Measurements from ENCODE around the gene DEFB124. TPM values are rescaled to one million over a fixed set of nuclear protein-coding genes. Genes with fewer than 3 reads are reported as not detected.
"Not testable (repeated sequence)": the region's sequence is repeated elsewhere in the genome, so short reads cannot be mapped to it uniquely, and the experiment has no call there.

DEFB124 gene
- total RNA-seq, 4 donors from 2014 or later, result not detected

GRCh38 chr20:31449511-31450414, 25.2 kb downstream of the DEFB124 start:
- H3K4me3 ChIP-seq, result no peak overlapping the region
- 73% methylated on average over 8 of the region's 8 CpGs for WGBS
- H3K27me3 ChIP-seq, result no peaks in the 10 kb centered on the region
- DNase-seq (ENCODE audit: low spot score in 2 of 2), result no peak
- no peak for TF ChIP-seq POLR2AphosphoS5 (IDR thresholded peaks at IDR 0.05)
- no peak for TF ChIP-seq CTCF (IDR thresholded peaks at IDR 0.05)
- TF ChIP-seq POLR2A (IDR thresholded peaks at IDR 0.05), result no peak
- H3K27ac ChIP-seq, result no peak overlapping the region
- no peaks in the 10 kb centered on the region for H3K4me1 ChIP-seq
- no peaks in the 10 kb centered on the region for H3K36me3 ChIP-seq
- H3K9me3 ChIP-seq, result no peaks in the 10 kb centered on the region

GRCh38 chr20:31446084-31446819, 28.7 kb downstream of the DEFB124 start:
- Histone ChIP-seq H3K9me3 (no peaks in the 10 kb centered on the region), H3K4me3 (no peak overlapping the region), H3K27me3 (no peaks in the 10 kb centered on the region), H3K4me1 (no peaks in the 10 kb centered on the region), H3K36me3 (no peaks in the 10 kb centered on the region), H3K27ac (no peak overlapping the region)
- no peak for DNase-seq (ENCODE audit: low spot score in 2 of 2)
- WGBS, result 75% methylated on average over 12 of the region's 12 CpGs
- no peak for TF ChIP-seq POLR2A (IDR thresholded peaks at IDR 0.05)
- no peak for TF ChIP-seq CTCF (IDR thresholded peaks at IDR 0.05)
- TF ChIP-seq POLR2AphosphoS5 (IDR thresholded peaks at IDR 0.05), result no peak
- TF ChIP-seq EP300 (IDR thresholded peaks at IDR 0.05), result no peak

GRCh38 chr20:31440012-31440659, 34.8 kb downstream of the DEFB124 start, which contains the start of gene DEFB123:
Gene DEFB123, plus strand, starts transcription at chr20:31440632. Its CDS starts 67 bp downstream, at chr20:31440699.
- Histone ChIP-seq H3K27me3 (no peaks in the 10 kb centered on the region), H3K4me3 (no peak within 1 kb of the TSS), H3K27ac (no peak within 1 kb of the TSS), H3K9me3 (no peaks in the 10 kb centered on the region), H3K4me1 (no peaks in the 10 kb centered on the region), H3K36me3 (no peaks in the 10 kb centered on the region)
- TF ChIP-seq POLR2A (IDR thresholded peaks at IDR 0.05), result no peak
- no peak for TF ChIP-seq EP300 (IDR thresholded peaks at IDR 0.05)
- TF ChIP-seq CTCF (IDR thresholded peaks at IDR 0.05), result no peak
- TF ChIP-seq POLR2AphosphoS5 (IDR thresholded peaks at IDR 0.05), result no peak
- DNase-seq (ENCODE audit: low spot score in 2 of 2), result no peak
- 81% methylated on average over 16 of the region's 16 CpGs for WGBS

GRCh38 chr20:31430568-31431115, 44.3 kb downstream of the DEFB124 start:
- Histone ChIP-seq H3K4me1 (no peaks in the 10 kb centered on the region), H3K36me3 (no peaks in the 10 kb centered on the region), H3K27ac (no peak overlapping the region), H3K9me3 (no peaks in the 10 kb centered on the region), H3K27me3 (no peaks in the 10 kb centered on the region), H3K4me3 (no peak overlapping the region)
- WGBS, result 75% methylated on average over 4 of the region's 4 CpGs
- DNase-seq (ENCODE audit: low spot score in 2 of 2), result no peak
- TF ChIP-seq POLR2A (IDR thresholded peaks at IDR 0.05) (no peak), CTCF (IDR thresholded peaks at IDR 0.05) (no peak), POLR2AphosphoS5 (IDR thresholded peaks at IDR 0.05) (no peak)

GRCh38 chr20:31427576-31427975, 47.4 kb downstream of the DEFB124 start:
- not testable (repeated sequence) for H3K27ac ChIP-seq; H3K4me3 ChIP-seq; DNase-seq (ENCODE audit: low spot score in 2 of 2); H3K36me3 ChIP-seq; H3K9me3 ChIP-seq; H3K4me1 ChIP-seq; H3K27me3 ChIP-seq
- 96% methylated on average over 8 of the region's 31 CpGs for WGBS

GRCh38 chr20:31426891-31427551, 47.9 kb downstream of the DEFB124 start:
- H3K27me3 ChIP-seq; H3K4me3 ChIP-seq; H3K27ac ChIP-seq; H3K4me1 ChIP-seq; H3K36me3 ChIP-seq; H3K9me3 ChIP-seq; DNase-seq (ENCODE audit: low spot score in 2 of 2): not testable (repeated sequence)
- WGBS, result no CpG with 5 or more reads among the region's 48 CpGs

Data from suprapubic skin (tissue), 4 donors.